ENCODE measurements around the gene CFAP74. TPM values are rescaled to one million over a fixed set of nuclear protein-coding genes. Genes with fewer than 3 reads are reported as not detected.

Gene CFAP74
- total and polyA plus RNA-seq, 2 experiments from 2014 or later, result not detected

- no peak for TF ChIP-seq EZH2 (IDR thresholded peaks at IDR 0.05; ENCODE audit: borderline replicate concordance)
- TF ChIP-seq EZH2phosphoT487 (IDR thresholded peaks at IDR 0.05; ENCODE audit: low read depth, severe bottlenecking, unreplicated experiment), result no peak
- TF ChIP-seq CTCF (IDR thresholded peaks at IDR 0.05; ENCODE audit: poor library complexity), result no peak
- Histone ChIP-seq H3K4me2 (no peak overlapping the region), H3K9me3 (ENCODE audit: low read depth) (no peaks in the 10 kb centered on the region), H3K4me3 (no peak overlapping the region), H3K4me1 (ENCODE audit: insufficient read depth) (peaks cover 5% of the 10 kb centered on the region), H3K79me2 (no peaks in the 10 kb centered on the region), H3K27me3 (no peaks in the 10 kb centered on the region), H4K20me1 (ENCODE audit: insufficient read depth, poor library complexity, severe bottlenecking) (no peaks in the 10 kb centered on the region), H3K9me2 (replicated peaks; ENCODE audit: insufficient read depth) (no peaks in the 10 kb centered on the region), H3K36me3 (replicated peaks; ENCODE audit: insufficient read depth, low read depth) (no peaks in the 10 kb centered on the region), H3K27ac (no peak overlapping the region), H2AFZ (no peak overlapping the region)
- WGBS (ENCODE audit: low lambda C conversion rate, missing lambda C conversion rate), result 78% methylated on average over 8 of the region's 8 CpGs
- no peak for DNase-seq (ENCODE audit: low spot score)
Measured at GRCh38 chr1:1994536-1994935, 9.1 kb downstream of the CFAP74 start.

GRCh38 chr1:1990222-1990621 is 13.4 kb downstream of the CFAP74 start:
- DNase-seq (ENCODE audit: low spot score), result no peak
- Histone ChIP-seq H3K9me2 (replicated peaks; ENCODE audit: insufficient read depth) (no peaks in the 10 kb centered on the region), H3K4me2 (no peak overlapping the region), H3K27ac (peak overlapping the region; percentile 70), H3K79me2 (no peaks in the 10 kb centered on the region), H2AFZ (no peak overlapping the region), H4K20me1 (ENCODE audit: insufficient read depth, poor library complexity, severe bottlenecking) (no peaks in the 10 kb centered on the region), H3K27me3 (no peaks in the 10 kb centered on the region), H3K4me1 (ENCODE audit: insufficient read depth) (peaks cover 5% of the 10 kb centered on the region), H3K9me3 (ENCODE audit: low read depth) (no peaks in the 10 kb centered on the region), H3K36me3 (replicated peaks; ENCODE audit: insufficient read depth, low read depth) (no peaks in the 10 kb centered on the region), H3K4me3 (no peak overlapping the region)
- TF ChIP-seq EZH2 (IDR thresholded peaks at IDR 0.05; ENCODE audit: borderline replicate concordance), result no peak
- TF ChIP-seq CTCF (IDR thresholded peaks at IDR 0.05; ENCODE audit: poor library complexity), result no peak
- no peak for TF ChIP-seq EZH2phosphoT487 (IDR thresholded peaks at IDR 0.05; ENCODE audit: low read depth, severe bottlenecking, unreplicated experiment)
- 74% methylated on average over 9 of the region's 10 CpGs for WGBS (ENCODE audit: low lambda C conversion rate, missing lambda C conversion rate)

- no peaks in the 10 kb centered on the region for H3K9me2 ChIP-seq (replicated peaks; ENCODE audit: insufficient read depth)
- H3K27me3 ChIP-seq, result no peaks in the 10 kb centered on the region
- H3K4me3 ChIP-seq, result no peak overlapping the region
- H3K27ac ChIP-seq, result peak overlapping the region; percentile 70
- H2AFZ ChIP-seq, result no peak overlapping the region
- H3K9me3 ChIP-seq (ENCODE audit: low read depth), result no peaks in the 10 kb centered on the region
- H3K79me2 ChIP-seq, result no peaks in the 10 kb centered on the region
- H3K36me3 ChIP-seq (replicated peaks; ENCODE audit: insufficient read depth, low read depth), result no peaks in the 10 kb centered on the region
- no peak overlapping the region for H3K4me2 ChIP-seq
- no peak for TF ChIP-seq EZH2phosphoT487 (IDR thresholded peaks at IDR 0.05; ENCODE audit: low read depth, severe bottlenecking, unreplicated experiment)
- TF ChIP-seq CTCF (IDR thresholded peaks at IDR 0.05; ENCODE audit: poor library complexity), result no peak
- TF ChIP-seq EZH2 (IDR thresholded peaks at IDR 0.05; ENCODE audit: borderline replicate concordance), result no peak
- peaks cover 5% of the 10 kb centered on the region for H3K4me1 ChIP-seq (ENCODE audit: insufficient read depth)
- H4K20me1 ChIP-seq (ENCODE audit: insufficient read depth, poor library complexity, severe bottlenecking), result no peaks in the 10 kb centered on the region
- 83% methylated on average over 9 of the region's 9 CpGs for WGBS (ENCODE audit: low lambda C conversion rate, missing lambda C conversion rate)
- DNase-seq (ENCODE audit: low spot score), result no peak
Measured at GRCh38 chr1:1989789-1990188, 13.8 kb downstream of the CFAP74 start.

- Histone ChIP-seq H3K4me3 (no peak overlapping the region), H3K4me2 (no peak overlapping the region), H3K4me1 (ENCODE audit: insufficient read depth) (peaks cover 5% of the 10 kb centered on the region), H3K27me3 (no peaks in the 10 kb centered on the region), H3K9me3 (ENCODE audit: low read depth) (no peaks in the 10 kb centered on the region), H3K9me2 (replicated peaks; ENCODE audit: insufficient read depth) (no peaks in the 10 kb centered on the region), H4K20me1 (ENCODE audit: insufficient read depth, poor library complexity, severe bottlenecking) (no peaks in the 10 kb centered on the region), H2AFZ (no peak overlapping the region), H3K27ac (no peak overlapping the region), H3K36me3 (replicated peaks; ENCODE audit: insufficient read depth, low read depth) (no peaks in the 10 kb centered on the region), H3K79me2 (no peaks in the 10 kb centered on the region)
- no peak for DNase-seq (ENCODE audit: low spot score)
- TF ChIP-seq EZH2 (IDR thresholded peaks at IDR 0.05; ENCODE audit: borderline replicate concordance) (no peak), CTCF (IDR thresholded peaks at IDR 0.05; ENCODE audit: poor library complexity) (no peak), EZH2phosphoT487 (IDR thresholded peaks at IDR 0.05; ENCODE audit: low read depth, severe bottlenecking, unreplicated experiment) (no peak)
- 91% methylated on average over 20 of the region's 22 CpGs for WGBS (ENCODE audit: low lambda C conversion rate, missing lambda C conversion rate)
Measured at GRCh38 chr1:1989102-1989542, 14.5 kb downstream of the CFAP74 start.
